PFSK-1 (cell line): ENCODE measurements around the gene NPAS2.

ENCODE experiments used
- POLR2AphosphoS5 ChIP-seq: IDR thresholded peaks from 2 replicates; pipeline ENCODE4 v1.6.1; 2012; ENCODE audit warnings: low read depth, mild to moderate bottlenecking, control low read depth, low read length, moderate library complexity
- TAF1 ChIP-seq: IDR thresholded peaks from 2 replicates; pipeline ENCODE4 v1.6.1; 2012; ENCODE audit warnings: low read length, control low read depth, borderline replicate concordance; ENCODE audit not compliant: insufficient read depth

- no peak; the same call in 1 of the 2 replicates for TF ChIP-seq POLR2AphosphoS5
- no peak for TF ChIP-seq TAF1
Observed at GRCh38 chr2:101006065-101006715, 186.3 kb downstream of the NPAS2 start.
